BE2C (cell line): ENCODE results near the gene PHLDB2.
A peak's percentile ranks its signal among the peaks of the same experiment; 100 is the strongest.

Experiments used
- DNase-seq: peaks from one replicate; pipeline ENCODE4 v3.0.0-alpha.2; 2020
- H3K27me3 ChIP-seq: fragments of 250-450 bp; sonication (Bioruptor Pico); 2 replicates; pipeline ENCODE4 v1.5.1; 2020; ENCODE audit warnings: mild to moderate bottlenecking
- H3K36me3 ChIP-seq: fragments of 250-450 bp; sonication (Bioruptor Pico); 2 replicates; pipeline ENCODE4 v1.5.1; 2020; ENCODE audit warnings: mild to moderate bottlenecking
- H3K4me1 ChIP-seq: fragments of 250-450 bp; sonication (Bioruptor Pico); 2 replicates; pipeline ENCODE4 v1.5.1; 2020
- H3K4me3 ChIP-seq: 2 replicates; pipeline ENCODE4 v1.5.1; 2011; ENCODE audit warnings: low read depth, low read length
- H3K9me3 ChIP-seq: fragments of 250-450 bp; sonication (Bioruptor Pico); 2 replicates; pipeline ENCODE4 v1.5.1; 2020
- TF ChIP-seq, protein P1 (sequence below): IDR thresholded peaks from 2 replicates; pipeline ENCODE4 v1.5.1; 2012; ENCODE audit warnings: mild to moderate bottlenecking, low read depth, low read length

PHLDB2 gene

DNA sequence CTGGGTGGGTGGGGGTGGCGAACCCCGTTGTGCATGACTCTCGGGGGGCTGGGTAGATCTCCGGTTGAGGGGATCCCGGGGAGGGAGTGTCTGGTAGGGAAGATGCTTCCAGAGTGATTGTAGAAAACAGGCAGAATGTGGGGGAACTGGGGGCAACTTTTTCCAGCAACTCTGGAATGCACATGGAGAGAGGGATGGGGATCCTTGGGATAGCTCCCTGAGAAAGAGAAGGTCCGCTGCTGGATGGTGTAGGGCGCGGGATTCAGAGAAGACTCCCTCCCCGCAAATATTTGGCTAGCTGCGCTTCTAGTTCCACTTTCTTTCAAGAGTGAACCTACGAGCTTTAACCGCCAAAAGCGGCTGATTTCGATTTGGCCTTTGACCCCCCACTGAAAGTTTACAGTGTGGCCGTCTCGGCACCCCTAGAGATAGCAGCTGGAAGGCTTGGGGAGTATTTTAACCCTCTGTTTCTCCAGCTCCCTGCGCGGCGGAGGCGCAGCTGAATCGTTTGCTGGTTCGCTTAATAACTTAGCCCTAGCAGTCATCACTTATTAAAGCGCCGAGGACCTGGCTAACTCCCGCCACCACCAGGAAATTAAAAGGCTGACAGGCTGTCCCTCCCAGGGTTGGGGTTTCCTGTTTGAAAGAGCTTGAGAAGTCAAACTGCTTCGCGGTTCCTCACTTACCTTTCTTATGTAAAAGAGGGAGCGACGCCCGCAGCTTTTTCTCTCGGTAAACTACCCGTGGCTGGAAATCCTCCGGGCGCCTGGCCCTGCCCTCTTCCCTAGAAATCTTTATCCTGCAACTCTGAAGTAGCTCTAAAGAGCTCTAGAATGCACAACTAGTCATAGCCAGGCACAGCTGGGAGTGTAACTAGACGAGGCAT, 1.2 kb downstream of the PHLDB2 start:
- no peaks in the 10 kb centered on the region for H3K4me1 ChIP-seq

DNA sequence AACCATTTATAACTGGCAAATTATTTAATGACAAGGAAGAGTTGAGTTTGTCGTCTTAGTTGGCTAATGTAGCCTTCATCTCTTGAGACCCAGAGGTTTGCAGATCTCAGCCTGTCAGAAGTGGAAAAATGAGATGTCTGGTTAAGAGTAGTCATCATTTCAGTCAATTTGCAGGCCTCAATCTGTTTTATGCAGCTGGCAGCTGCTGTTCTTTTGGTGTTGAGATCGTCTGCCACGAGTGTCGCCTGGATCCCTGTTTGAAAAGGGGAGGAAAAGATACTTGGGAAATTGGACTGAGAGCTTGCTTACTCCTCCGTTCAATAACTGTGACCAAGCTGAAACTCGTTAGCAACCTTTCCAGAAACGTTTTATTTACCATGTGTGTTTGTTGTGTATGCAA, 2.3 kb downstream of the PHLDB2 start:
- TF ChIP-seq, protein P1, sequence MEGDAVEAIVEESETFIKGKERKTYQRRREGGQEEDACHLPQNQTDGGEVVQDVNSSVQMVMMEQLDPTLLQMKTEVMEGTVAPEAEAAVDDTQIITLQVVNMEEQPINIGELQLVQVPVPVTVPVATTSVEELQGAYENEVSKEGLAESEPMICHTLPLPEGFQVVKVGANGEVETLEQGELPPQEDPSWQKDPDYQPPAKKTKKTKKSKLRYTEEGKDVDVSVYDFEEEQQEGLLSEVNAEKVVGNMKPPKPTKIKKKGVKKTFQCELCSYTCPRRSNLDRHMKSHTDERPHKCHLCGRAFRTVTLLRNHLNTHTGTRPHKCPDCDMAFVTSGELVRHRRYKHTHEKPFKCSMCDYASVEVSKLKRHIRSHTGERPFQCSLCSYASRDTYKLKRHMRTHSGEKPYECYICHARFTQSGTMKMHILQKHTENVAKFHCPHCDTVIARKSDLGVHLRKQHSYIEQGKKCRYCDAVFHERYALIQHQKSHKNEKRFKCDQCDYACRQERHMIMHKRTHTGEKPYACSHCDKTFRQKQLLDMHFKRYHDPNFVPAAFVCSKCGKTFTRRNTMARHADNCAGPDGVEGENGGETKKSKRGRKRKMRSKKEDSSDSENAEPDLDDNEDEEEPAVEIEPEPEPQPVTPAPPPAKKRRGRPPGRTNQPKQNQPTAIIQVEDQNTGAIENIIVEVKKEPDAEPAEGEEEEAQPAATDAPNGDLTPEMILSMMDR: no peak
- DNase-seq: no peak
- Histone ChIP-seq H3K4me1 (no peaks in the 10 kb centered on the region), H3K9me3 (no peaks in the 10 kb centered on the region), H3K36me3 (no peaks in the 10 kb centered on the region), H3K4me3 (no peak overlapping the region), H3K27me3 (peaks cover 47% of the 10 kb centered on the region)

More for the DNA sequence above, 1.2 kb downstream of the PHLDB2 start:
- peak; percentile 22 for DNase-seq
- peak overlapping the region; percentile 50 for H3K4me3 ChIP-seq
- H3K27me3 ChIP-seq: peaks cover 48% of the 10 kb centered on the region
- TF ChIP-seq, protein P1: no peak
- no peaks in the 10 kb centered on the region for H3K36me3 ChIP-seq
- H3K9me3 ChIP-seq: no peaks in the 10 kb centered on the region

DNA sequence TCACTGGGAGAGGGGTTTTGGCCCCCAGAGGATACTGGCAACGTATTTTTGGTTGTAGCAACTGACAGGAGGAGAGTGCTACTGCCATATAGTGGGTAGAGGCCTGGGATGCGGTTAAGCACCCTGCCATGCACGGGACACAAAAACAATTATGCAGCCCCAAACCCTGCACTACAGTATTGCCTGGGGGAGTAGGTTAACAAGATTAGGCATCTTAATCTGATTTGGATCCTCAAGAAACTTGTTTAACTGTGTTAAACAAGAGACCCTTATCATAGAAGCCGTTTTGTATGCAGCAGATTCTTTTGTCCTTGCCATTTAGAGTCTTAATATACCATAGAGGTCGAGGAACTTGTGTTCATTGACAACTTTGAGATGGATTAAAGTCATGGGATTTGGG, 3.4 kb downstream of the PHLDB2 start:
- TF ChIP-seq, protein P1: no peak
- Histone ChIP-seq H3K36me3 (no peaks in the 10 kb centered on the region), H3K9me3 (no peaks in the 10 kb centered on the region), H3K4me3 (no peak overlapping the region), H3K4me1 (no peaks in the 10 kb centered on the region), H3K27me3 (peaks cover 45% of the 10 kb centered on the region)
- DNase-seq: no peak

DNA sequence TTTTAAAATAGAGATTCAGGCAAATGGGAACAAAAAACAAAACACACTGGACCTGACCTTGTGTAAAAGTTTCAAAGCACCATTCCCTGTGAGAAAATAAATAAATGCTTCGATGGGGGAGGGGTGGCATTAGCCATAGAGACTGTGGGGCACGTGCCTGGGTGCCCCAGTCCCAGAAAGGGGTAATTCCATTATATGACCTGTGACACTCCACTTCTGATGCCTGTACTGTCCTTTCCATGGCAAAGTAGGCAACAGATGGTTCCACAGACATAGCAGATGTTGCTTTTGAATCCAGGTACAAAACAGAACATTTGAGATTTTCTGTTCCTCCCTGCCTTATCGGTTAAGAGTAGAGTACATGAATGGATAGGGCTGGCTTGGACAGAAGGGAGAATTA, 3.9 kb downstream of the PHLDB2 start:
- H3K4me3 ChIP-seq: no peak overlapping the region
- DNase-seq: no peak
- TF ChIP-seq, protein P1: no peak
- no peaks in the 10 kb centered on the region for H3K9me3 ChIP-seq
- H3K36me3 ChIP-seq: no peaks in the 10 kb centered on the region
- H3K4me1 ChIP-seq: no peaks in the 10 kb centered on the region
- peaks cover 45% of the 10 kb centered on the region for H3K27me3 ChIP-seq

DNA sequence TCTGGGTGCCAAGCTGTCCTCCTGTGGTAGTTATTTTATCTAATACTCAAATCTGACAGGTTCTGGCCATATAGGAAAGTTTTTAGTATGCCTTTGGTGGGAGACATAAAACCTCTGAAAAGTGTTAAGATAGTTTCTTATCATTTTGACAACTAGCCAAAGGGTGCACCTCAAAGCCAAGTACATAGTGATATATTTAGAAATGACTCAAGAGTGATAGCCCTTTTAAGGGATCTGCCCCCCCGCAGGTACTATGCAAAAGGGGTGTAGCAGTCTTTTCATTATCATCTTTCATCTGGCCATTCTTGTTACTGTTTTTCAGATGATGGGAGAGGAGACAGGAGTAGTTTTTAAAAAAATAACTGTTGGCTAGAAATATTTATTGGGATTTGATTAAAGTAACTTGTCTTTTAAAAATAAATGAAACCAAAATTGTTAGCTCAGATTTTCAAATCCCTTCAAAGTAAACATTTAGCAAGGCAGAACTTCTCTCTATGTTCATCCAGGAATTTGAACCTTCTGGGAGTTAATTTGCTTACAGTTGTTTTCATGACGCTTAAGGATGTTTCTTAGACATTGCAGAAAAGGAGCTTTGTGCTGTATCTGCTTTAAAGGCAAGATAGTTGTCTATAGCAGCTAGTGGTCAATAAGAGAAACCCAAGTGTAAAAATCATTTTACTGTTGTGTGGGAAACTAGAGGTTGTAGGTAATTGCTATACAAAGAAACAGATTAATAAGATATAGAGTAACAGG, 5.1 kb downstream of the PHLDB2 start:
- Histone ChIP-seq H3K9me3 (no peaks in the 10 kb centered on the region), H3K36me3 (no peaks in the 10 kb centered on the region), H3K4me1 (no peaks in the 10 kb centered on the region), H3K4me3 (no peak overlapping the region), H3K27me3 (peaks cover 37% of the 10 kb centered on the region)
- no peak for DNase-seq
- TF ChIP-seq, protein P1: no peak
